GM11168 (cell line): ENCODE measurements around the gene PRSS22.
"Not testable (repeated sequence)": the region's sequence is repeated elsewhere in the genome, so short reads cannot be mapped to it uniquely, and the experiment has no call there.

Experiments used
- in situ Hi-C: fragments of 300-500 bp; cut with MboI; formaldehyde crosslinking; loops from one replicate; pipeline ENCODE4 v1.12.0; 2022; ENCODE audit warnings: low sequenced_read_pairs; ENCODE audit not compliant: unreplicated experiment

The PRSS22 gene

GRCh38 chr16:2857451-2858244 lies at the start of gene PRSS22:
TSS of gene PRSS22 (minus strand) at chr16:2858170. CDS start at chr16:2858104, 66 bp downstream.
- in situ Hi-C loops, result no loop called here

- in situ Hi-C loops, result not testable (repeated sequence)
These were observed 49.2 kb upstream of the PRSS22 start for GRCh38 chr16:2907084-2907753.

GRCh38 chr16:2905988-2906387 lies 48.0 kb upstream of the PRSS22 start:
- in situ Hi-C loops, result no loop called here

GRCh38 chr16:2905241-2905987 lies 47.4 kb upstream of the PRSS22 start:
- in situ Hi-C loops, result no loop called here

GRCh38 chr16:2904922-2905240 lies 46.9 kb upstream of the PRSS22 start:
- in situ Hi-C loops, result no loop called here

GRCh38 chr16:2904100-2904921 lies 46.3 kb upstream of the PRSS22 start:
- in situ Hi-C loops, result no loop called here

- in situ Hi-C loops, result no loop called here
These were observed 44.6 kb upstream of the PRSS22 start for GRCh38 chr16:2902337-2903130.

GRCh38 chr16:2900526-2901075 lies 42.6 kb upstream of the PRSS22 start:
- in situ Hi-C loops, result no loop called here

- in situ Hi-C loops, result no loop called here
These were observed 41.6 kb upstream of the PRSS22 start for GRCh38 chr16:2899564-2900072.

- in situ Hi-C loops, result no loop called here
These were observed 41.0 kb upstream of the PRSS22 start for GRCh38 chr16:2898831-2899563.

- in situ Hi-C loops, result no loop called here
These were observed 39.1 kb upstream of the PRSS22 start for GRCh38 chr16:2897110-2897509.

- in situ Hi-C loops, result no loop called here
These were observed 38.6 kb upstream of the PRSS22 start for GRCh38 chr16:2896480-2897010.

- in situ Hi-C loops, result no loop called here
These were observed 37.8 kb upstream of the PRSS22 start for GRCh38 chr16:2895813-2896212.

GRCh38 chr16:2894231-2894630 lies 36.3 kb upstream of the PRSS22 start:
- in situ Hi-C loops, result no loop called here

GRCh38 chr16:2884041-2884451 lies 26.1 kb upstream of the PRSS22 start:
- in situ Hi-C loops, result no loop called here

- in situ Hi-C loops, result no loop called here
These were observed 25.5 kb upstream of the PRSS22 start for GRCh38 chr16:2883458-2883908.

GRCh38 chr16:2882650-2883457 lies 24.9 kb upstream of the PRSS22 start, which contains the start of gene FLYWCH2:
TSS of gene FLYWCH2 (plus strand) at chr16:2883215. CDS start at chr16:2896450, 13,235 bp downstream.
- in situ Hi-C loops, result no loop called here
